Measurements from ENCODE around the gene GSAP.
"Not testable (repeated sequence)": the region's sequence is repeated elsewhere in the genome, so short reads cannot be mapped to it uniquely, and the experiment has no call there.

DNA sequence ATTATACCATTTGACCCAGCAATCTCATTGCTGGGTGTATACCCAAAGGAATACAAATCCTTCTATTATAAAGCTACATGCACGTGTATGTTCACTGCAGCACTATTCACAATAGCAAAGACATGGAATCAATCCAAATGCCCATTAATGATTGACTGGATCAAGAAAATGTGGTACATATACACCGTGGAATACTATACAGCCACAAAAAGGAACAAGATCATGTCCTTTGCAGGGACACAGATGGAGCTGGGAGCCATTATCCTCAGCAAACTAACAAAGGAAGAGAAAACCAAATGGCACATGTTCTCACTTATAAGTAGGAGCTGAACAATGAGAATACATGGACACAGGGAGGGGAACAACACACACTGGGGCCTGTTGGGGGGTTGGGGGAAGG is 82.1 kb downstream of the GSAP start:
- TF ChIP-seq EZH2phosphoT487 (conservative IDR thresholded peaks at IDR 0.05; ENCODE audit: low read length): not testable (repeated sequence)
- TF ChIP-seq, protein P1, sequence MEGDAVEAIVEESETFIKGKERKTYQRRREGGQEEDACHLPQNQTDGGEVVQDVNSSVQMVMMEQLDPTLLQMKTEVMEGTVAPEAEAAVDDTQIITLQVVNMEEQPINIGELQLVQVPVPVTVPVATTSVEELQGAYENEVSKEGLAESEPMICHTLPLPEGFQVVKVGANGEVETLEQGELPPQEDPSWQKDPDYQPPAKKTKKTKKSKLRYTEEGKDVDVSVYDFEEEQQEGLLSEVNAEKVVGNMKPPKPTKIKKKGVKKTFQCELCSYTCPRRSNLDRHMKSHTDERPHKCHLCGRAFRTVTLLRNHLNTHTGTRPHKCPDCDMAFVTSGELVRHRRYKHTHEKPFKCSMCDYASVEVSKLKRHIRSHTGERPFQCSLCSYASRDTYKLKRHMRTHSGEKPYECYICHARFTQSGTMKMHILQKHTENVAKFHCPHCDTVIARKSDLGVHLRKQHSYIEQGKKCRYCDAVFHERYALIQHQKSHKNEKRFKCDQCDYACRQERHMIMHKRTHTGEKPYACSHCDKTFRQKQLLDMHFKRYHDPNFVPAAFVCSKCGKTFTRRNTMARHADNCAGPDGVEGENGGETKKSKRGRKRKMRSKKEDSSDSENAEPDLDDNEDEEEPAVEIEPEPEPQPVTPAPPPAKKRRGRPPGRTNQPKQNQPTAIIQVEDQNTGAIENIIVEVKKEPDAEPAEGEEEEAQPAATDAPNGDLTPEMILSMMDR (IDR thresholded peaks at IDR 0.05; ENCODE audit: insufficient read depth, low read length, poor library complexity, severe bottlenecking): not testable (repeated sequence)

All from SU-DHL-6 (cell line).